Keratinocyte (primary cell): ENCODE results near the gene OBI1. TPM values are rescaled to one million over a fixed set of nuclear protein-coding genes. Genes with fewer than 3 reads are reported as not detected.

Experiments
- DNase-seq: peaks from one replicate; pipeline ENCODE4 v3.0.0-alpha.2; 2011; ENCODE audit warnings: low read depth, missing footprints, low spot score
- FAIRE-seq: peaks from 2 replicates; lab custom pipeline; 2011; peaks lifted over from hg19 to GRCh38; lab: Jason Lieb, UNC
- H2AFZ ChIP-seq: 2 replicates; pipeline ENCODE4 v1.6.0; 2012; ENCODE audit warnings: low read length, control low read depth, inconsistent platforms; ENCODE audit not compliant: control insufficient read depth
- H3K27ac ChIP-seq: 2 replicates; pipeline ENCODE4 v1.5.1; 2011; ENCODE audit warnings: low read length; ENCODE audit not compliant: control insufficient read depth, insufficient read depth
- H3K27me3 ChIP-seq: 3 replicates; pipeline ENCODE4 v1.6.0; 2011; ENCODE audit warnings: low read length; ENCODE audit not compliant: control insufficient read depth, insufficient read depth; ENCODE audit errors: extremely low read depth
- H3K36me3 ChIP-seq, 2 experiments: 2 replicates in 1 of 2; 3 replicates in 1 of 2; pipeline ENCODE4 v1.5.1; 2011; ENCODE audit warnings: low read length in 2 of 2, mild to moderate bottlenecking in 1 of 2; ENCODE audit not compliant: control insufficient read depth in 2 of 2, insufficient read depth in 2 of 2; ENCODE audit errors: extremely low read depth in 1 of 2
- H3K4me1 ChIP-seq: 3 replicates; pipeline ENCODE4 v1.5.1; 2011; ENCODE audit warnings: low read length; ENCODE audit not compliant: control insufficient read depth, insufficient read depth; ENCODE audit errors: extremely low read depth
- H3K4me2 ChIP-seq: 3 replicates; pipeline ENCODE4 v1.6.0; 2011; ENCODE audit warnings: low read depth, low read length; ENCODE audit not compliant: control insufficient read depth, insufficient read depth; ENCODE audit errors: extremely low read depth
- H3K4me3 ChIP-seq, 3 experiments: fragments of 200-600 bp in 1 of 3; sonication (generic) in 1 of 3; 2 replicates in 2 of 3; 3 replicates in 1 of 3; pipeline ENCODE4 v1.5.1; 2011 to 2016; ENCODE audit warnings: low read length in 3 of 3, mild to moderate bottlenecking in 3 of 3, control low read depth in 2 of 3, inconsistent platforms in 1 of 3, low read depth in 1 of 3, mixed read lengths in 1 of 3, mixed run types in 1 of 3, moderate library complexity in 1 of 3; ENCODE audit not compliant: control insufficient read depth in 2 of 3, insufficient read depth in 2 of 3; ENCODE audit errors: extremely low read depth in 1 of 3
- H3K79me2 ChIP-seq: 2 replicates; pipeline ENCODE4 v1.6.0; 2012; ENCODE audit warnings: low read length; ENCODE audit not compliant: control insufficient read depth, insufficient read depth
- H3K9ac ChIP-seq: 3 replicates; pipeline ENCODE4 v1.6.0; 2011; ENCODE audit warnings: low read length; ENCODE audit not compliant: control insufficient read depth, insufficient read depth; ENCODE audit errors: extremely low read depth
- H3K9me1 ChIP-seq: 3 replicates; pipeline ENCODE4 v1.6.0; 2011; ENCODE audit warnings: low read length; ENCODE audit not compliant: control insufficient read depth, insufficient read depth; ENCODE audit errors: extremely low read depth
- H3K9me3 ChIP-seq: 2 replicates; pipeline ENCODE4 v1.5.1; 2012; ENCODE audit warnings: low read depth, low read length; ENCODE audit not compliant: control insufficient read depth
- H4K20me1 ChIP-seq: 3 replicates; pipeline ENCODE4 v1.6.0; 2011; ENCODE audit warnings: low read length; ENCODE audit not compliant: control insufficient read depth, insufficient read depth; ENCODE audit errors: extremely low read depth
- CTCF ChIP-seq, 3 experiments: IDR thresholded peaks in 1 of 3; conservative IDR thresholded peaks in 1 of 3; optimal IDR thresholded peaks in 1 of 3; 2 replicates in 2 of 3; 3 replicates in 1 of 3; pipeline versions ENCODE3 to v1.5.1; 2011; ENCODE audit warnings: low read length in 3 of 3, mild to moderate bottlenecking in 3 of 3, moderate library complexity in 2 of 3, control low read depth in 1 of 3, inconsistent platforms in 1 of 3; ENCODE audit not compliant: insufficient read depth in 2 of 3; ENCODE audit errors: extremely low read depth in 1 of 3
- EZH2 ChIP-seq: IDR thresholded peaks from one replicate; pipeline ENCODE4 v1.6.1; 2012; ENCODE audit warnings: inconsistent platforms, mild to moderate bottlenecking, low read length, moderate library complexity
- dilution Hi-C: fragments of 300-500 bp; cut with MboI; formaldehyde crosslinking; loops from one replicate; pipeline ENCODE4 v1.7.0; 2020; ENCODE audit warnings: low sequenced_read_pairs; ENCODE audit not compliant: extremely low pct_ligation_motif_present
- polyA plus RNA-seq, 5 experiments: library from polyadenylated mRNA; depleted of rRNA in 3 of 5; stranded (reverse) in 3 of 5; stranded (forward) in 1 of 5; unstranded in 1 of 5; fragments of >200 nt; gene quantifications; 1 replicate in 1 of 5; 2 replicates in 3 of 5; 3 replicates in 1 of 5; pipeline versions ENCODE4 v1.2.1 to v1.2.3, GENCODE V29; 2011 to 2012; ENCODE audit warnings: missing spikeins in 2 of 5, low read depth in 1 of 5, low replicate concordance in 1 of 5

Gene OBI1
- polyA plus RNA-seq, 1 donor (not counting 4 experiments of a cell fraction or from before 2014, with no cell fraction given), result 14.4 TPM

- H3K9ac ChIP-seq, result no peak overlapping the region
- no peaks in the 10 kb centered on the region for H3K36me3 ChIP-seq
- H3K27me3 ChIP-seq, result no peaks in the 10 kb centered on the region
- dilution Hi-C loops, result no loop called here
- no peaks in the 10 kb centered on the region for H3K9me1 ChIP-seq
- DNase-seq (no peak), FAIRE-seq (no peak)
- H3K4me2 ChIP-seq, result no peak overlapping the region
- H3K4me1 ChIP-seq, result peaks cover 7% of the 10 kb centered on the region
- no peaks in the 10 kb centered on the region for H3K9me3 ChIP-seq
- TF ChIP-seq EZH2 (no peak), CTCF (optimal IDR thresholded peaks at IDR 0.05 in 1 of 3, IDR thresholded peaks at IDR 0.05 in 1 of 3, conservative IDR thresholded peaks at IDR 0.05 in 1 of 3; ENCODE audit: extremely low read depth in 1 of 3, insufficient read depth in 2 of 3, low read length in 3 of 3) (no peak)
- no peak overlapping the region for H2AFZ ChIP-seq
- H4K20me1 ChIP-seq, result peaks cover 3% of the 10 kb centered on the region
- peaks cover 78% of the 10 kb centered on the region for H3K79me2 ChIP-seq
- no peak overlapping the region for H3K4me3 ChIP-seq
- no peak overlapping the region for H3K27ac ChIP-seq
Measured at GRCh38 chr13:78655906-78656305, 3.0 kb downstream of the OBI1 start.

DNA sequence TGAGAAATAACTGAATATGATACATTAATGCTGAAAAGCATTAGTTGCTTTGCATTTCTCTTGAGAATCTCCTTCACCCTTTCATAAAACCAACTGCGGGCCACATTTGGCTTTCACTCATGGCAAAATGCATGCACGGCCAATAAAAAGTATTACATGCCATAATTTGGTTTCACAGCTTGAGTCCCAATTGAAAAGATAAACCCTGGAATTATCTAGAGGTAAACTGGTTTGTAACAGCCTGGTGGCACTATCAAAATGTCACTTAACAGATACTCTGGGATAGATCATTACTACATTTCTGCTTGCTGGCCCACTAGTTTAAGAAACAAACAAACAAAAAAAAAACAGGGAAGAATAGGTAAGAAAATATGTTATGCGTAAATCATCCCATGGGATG lies 3.9 kb downstream of the OBI1 start:
- peaks cover 5% of the 10 kb centered on the region for H3K4me1 ChIP-seq
- TF ChIP-seq EZH2, result no peak
- TF ChIP-seq CTCF (optimal IDR thresholded peaks at IDR 0.05 in 1 of 3, IDR thresholded peaks at IDR 0.05 in 1 of 3, conservative IDR thresholded peaks at IDR 0.05 in 1 of 3; ENCODE audit: extremely low read depth in 1 of 3, insufficient read depth in 2 of 3, low read length in 3 of 3), result no peak
- peaks cover 86% of the 10 kb centered on the region for H3K79me2 ChIP-seq
- FAIRE-seq, result no peak
- H3K27me3 ChIP-seq, result no peaks in the 10 kb centered on the region
- H2AFZ ChIP-seq, result no peak overlapping the region
- DNase-seq, result no peak
- no peaks in the 10 kb centered on the region for H3K36me3 ChIP-seq
- H3K9me1 ChIP-seq, result no peaks in the 10 kb centered on the region
- peaks cover 3% of the 10 kb centered on the region for H4K20me1 ChIP-seq
- H3K4me2 ChIP-seq, result no peak overlapping the region
- no peak overlapping the region for H3K9ac ChIP-seq
- H3K27ac ChIP-seq, result no peak overlapping the region
- no peak overlapping the region for H3K4me3 ChIP-seq
- H3K9me3 ChIP-seq, result no peaks in the 10 kb centered on the region
- dilution Hi-C loops, result no loop called here
